SW 1271 (cell line): ENCODE results near the gene UBL3.

Experiments
- DNase-seq, 2 experiments: peaks; one replicate each; lab custom pipeline; 2025; lab: John Stamatoyannopoulos, UW

The UBL3 gene

GRCh38 chr13:29850213-29850898 lies at the start of gene UBL3:
TSS of gene UBL3 (minus strand) at chr13:29850617. CDS start at chr13:29849538, 1,079 bp downstream.
- peak; percentile 88 to 90 for DNase-seq

- DNase-seq = no peak
Observed at GRCh38 chr13:29897102-29897501, 46.7 kb upstream of the UBL3 start.

- no peak for DNase-seq
Observed at GRCh38 chr13:29893438-29893837, 43.0 kb upstream of the UBL3 start.

- DNase-seq = no peak
Observed at GRCh38 chr13:29892151-29892550, 41.7 kb upstream of the UBL3 start.

- DNase-seq = no peak
Observed at GRCh38 chr13:29889111-29889510, 38.7 kb upstream of the UBL3 start.

- no peak for DNase-seq
Observed at GRCh38 chr13:29888306-29888705, 37.9 kb upstream of the UBL3 start.

GRCh38 chr13:29887686-29888085 lies 37.3 kb upstream of the UBL3 start:
- no peak for DNase-seq

GRCh38 chr13:29887030-29887557 lies 36.7 kb upstream of the UBL3 start:
- no peak for DNase-seq

GRCh38 chr13:29886446-29886845 lies 36.0 kb upstream of the UBL3 start:
- no peak for DNase-seq

GRCh38 chr13:29885989-29886388 lies 35.6 kb upstream of the UBL3 start:
- no peak for DNase-seq

- DNase-seq = no peak
Observed at GRCh38 chr13:29884671-29885430, 34.4 kb upstream of the UBL3 start.

GRCh38 chr13:29883941-29884518 lies 33.6 kb upstream of the UBL3 start:
- DNase-seq = no peak

- no peak for DNase-seq
Observed at GRCh38 chr13:29882076-29882475, 31.7 kb upstream of the UBL3 start.

GRCh38 chr13:29878101-29878500 lies 27.7 kb upstream of the UBL3 start:
- no peak for DNase-seq

- no peak for DNase-seq
Observed at GRCh38 chr13:29877456-29878078, 27.1 kb upstream of the UBL3 start.

GRCh38 chr13:29875646-29876045 lies 25.2 kb upstream of the UBL3 start:
- no peak for DNase-seq

GRCh38 chr13:29868581-29868980 lies 18.2 kb upstream of the UBL3 start:
- no peak for DNase-seq

GRCh38 chr13:29865934-29866333 lies 15.5 kb upstream of the UBL3 start:
- DNase-seq = no peak

- DNase-seq = peak in 1 of 2 experiments; percentile 27
Observed at GRCh38 chr13:29861694-29862110, 11.3 kb upstream of the UBL3 start.

- no peak for DNase-seq
Observed at GRCh38 chr13:29859971-29860370, 9.6 kb upstream of the UBL3 start.

- DNase-seq = no peak
Observed at GRCh38 chr13:29858667-29859066, 8.2 kb upstream of the UBL3 start.

- no peak for DNase-seq
Observed at GRCh38 chr13:29858231-29858630, 7.8 kb upstream of the UBL3 start.
